Kidney (tissue), 22 donors: Measurements from ENCODE around the gene SHLD2. TPM values are rescaled to one million over a fixed set of nuclear protein-coding genes. Genes with fewer than 3 reads are reported as not detected.

Source experiments
- DNase-seq, 5 donors: peaks; one replicate each; pipeline ENCODE4 v3.0.0-alpha.2; 2013 to 2020
- FAIRE-seq: peaks from 2 replicates; lab custom pipeline; 2012; peaks lifted over from hg19 to GRCh38; lab: Jason Lieb, UNC
- H3K27ac ChIP-seq, 2 donors: one replicate each; pipeline ENCODE4 v1.7.0; 2013; ENCODE audit warnings: low read depth in 2 of 2, low read length in 2 of 2, inconsistent platforms in 1 of 2
- H3K27me3 ChIP-seq: one replicate; pipeline ENCODE4 v1.7.1; 2013; ENCODE audit warnings: low read length, inconsistent platforms; ENCODE audit not compliant: control insufficient read depth, insufficient read depth
- H3K36me3 ChIP-seq, 3 donors: one replicate each; pipeline versions ENCODE4 v1.7.0 to v1.7.1; 2013; ENCODE audit warnings: low read length in 3 of 3, control low read depth in 1 of 3, inconsistent platforms in 1 of 3; ENCODE audit not compliant: insufficient read depth in 3 of 3, control insufficient read depth in 2 of 3
- H3K4me1 ChIP-seq, 3 donors: one replicate each; pipeline versions ENCODE4 v1.7.0 to v1.7.1; 2013; ENCODE audit warnings: low read length in 3 of 3, inconsistent platforms in 1 of 3, low read depth in 1 of 3; ENCODE audit not compliant: control insufficient read depth in 2 of 3, insufficient read depth in 2 of 3
- H3K4me3 ChIP-seq, 3 donors: one replicate each; pipeline versions ENCODE4 v1.7.0 to v1.8.1; 2013; ENCODE audit warnings: low read length in 3 of 3, control low read depth in 1 of 3, inconsistent platforms in 1 of 3
- H3K9ac ChIP-seq, 3 donors: one replicate each; pipeline versions ENCODE4 v1.7.0 to v1.7.1; 2013; ENCODE audit warnings: low read length in 3 of 3, control low read depth in 1 of 3, inconsistent platforms in 1 of 3
- H3K9me3 ChIP-seq, 3 donors: one replicate each; pipeline versions ENCODE4 v1.7.0 to v1.7.1; 2013; ENCODE audit warnings: low read length in 3 of 3, control low read depth in 1 of 3, inconsistent platforms in 1 of 3; ENCODE audit not compliant: control insufficient read depth in 2 of 3, insufficient read depth in 1 of 3
- CTCF ChIP-seq: IDR thresholded peaks from 3 replicates; pipeline ENCODE4 v1.5.1; 2012; ENCODE audit warnings: mild to moderate bottlenecking, moderate library complexity, borderline replicate concordance; ENCODE audit not compliant: insufficient read depth; ENCODE audit errors: extremely low read depth
- intact Hi-C: fragments of 100-400 bp; cut with DNase I; formaldehyde crosslinking; loops from one replicate; pipeline ENCODE4 v1.11.1; 2022
- long read RNA-seq, 10 donors: library from polyadenylated mRNA in 1 of 10; unstranded in 1 of 10; transcript quantifications; one replicate each; pipeline ENCODE4 v2.0.0 and lab custom pipeline, GENCODE V29; 2021 to 2026
- polyA plus RNA-seq: library from polyadenylated mRNA; stranded (reverse); fragments of 350-450 nt; fragmentation: Illumina TruSeq; extraction: RNeasy Lipid Tissue Mini Kit (QIAGEN cat#74804); gene quantifications from one replicate; pipeline ENCODE4 v1.2.3, GENCODE V29; 2014; ENCODE audit warnings: low read depth, low replicate concordance; ENCODE audit not compliant: insufficient read depth
- total RNA-seq: library from RNA; stranded (reverse); fragmentation: NEBNext Ultra II Directional; extraction: Animal tissue kit (Norgen Biotek cat#: 25700); gene quantifications from one replicate; pipeline ENCODE4 v1.2.1, GENCODE V29; 2021
- donor health status: control.
- donor health status: control.
- donor health status: control.
- donor health status: control.
- donor health status: control.
- donor health status: DM: yes; HTN: yes; CAD: no.
- donor health status: Normal renal cell carcinoma (clear cell type).

The SHLD2 gene
- total RNA-seq, result 36.9 TPM
- 25.9 TPM for polyA plus RNA-seq
- long read RNA-seq, donor 1, partial matches to known transcripts, result 0 of 2 reads
- long read RNA-seq, donor 1, other reads (novel, unspliced or antisense), result 0 of 2 reads
- long read RNA-seq, donor 2, partial matches to known transcripts, result 0 of 3 reads
- long read RNA-seq, donor 2, other reads (novel, unspliced or antisense), result 0 of 3 reads
- long read RNA-seq, donor 3, partial matches to known transcripts, result 0 of 4 reads
- long read RNA-seq, donor 3, other reads (novel, unspliced or antisense), result 0 of 4 reads
- long read RNA-seq, donor 4, partial matches to known transcripts, result 0 of 2 reads
- long read RNA-seq, donor 4, other reads (novel, unspliced or antisense), result 0 of 2 reads
- long read RNA-seq, donor 5, result 0 reads
- long read RNA-seq, donor 6, partial matches to known transcripts, result 19 of 20 reads
- long read RNA-seq, donor 6, other reads (novel, unspliced or antisense), result 0 of 20 reads
- long read RNA-seq, donor 7, transcript SHLD2-201 (9 exons, 3,402 nt), result minor isoform, 5 of 25 reads
- long read RNA-seq, donor 7, transcript SHLD2-202 (10 exons, 3,614 nt), result major isoform, 7 of 25 reads
- long read RNA-seq, donor 7, partial matches to known transcripts, result 3 of 25 reads
- long read RNA-seq, donor 7, other reads (novel, unspliced or antisense), result 10 of 25 reads
- long read RNA-seq, donor 8, partial matches to known transcripts, result 0 of 3 reads
- long read RNA-seq, donor 8, other reads (novel, unspliced or antisense), result 0 of 3 reads
- long read RNA-seq, donor 9, result 0 reads
- long read RNA-seq, donor 10, partial matches to known transcripts, result 5 of 8 reads
- long read RNA-seq, donor 10, other reads (novel, unspliced or antisense), result 0 of 8 reads

GRCh38 chr10:87094373-87095235 lies at the start of gene SHLD2, which contains the start of gene GLUD1:
Gene SHLD2 (plus strand): TSS chr10:87095206. CDS start chr10:87151355, 56,149 bp downstream.
Gene GLUD1 (minus strand): TSS chr10:87094843. CDS start chr10:87094769, 74 bp downstream.
- Histone ChIP-seq H3K9ac (peak within 1 kb of the TSS; percentile 68 to 91 (median 85)), H3K27me3 (no peaks in the 10 kb centered on the region), H3K9me3 (no peaks in the 10 kb centered on the region), H3K4me1 (peaks cover 4 to 15% (median 7%) of the 10 kb centered on the region in 3 donors), H3K27ac (peak within 1 kb of the TSS; percentile 92 to 94), H3K36me3 (no peaks in the 10 kb centered on the region), H3K4me3 (peak within 1 kb of the TSS; percentile 79 to 95 (median 88))
- TF ChIP-seq CTCF, result no peak
- intact Hi-C loops, result no loop called here
- no peak for FAIRE-seq
- DNase-seq, result peak; percentile 91 to 98 (median 94)

- Histone ChIP-seq H3K4me3 (no peak overlapping the region), H3K36me3 (peaks cover 0 to 37% (median 6%) of the 10 kb centered on the region in 3 donors), H3K4me1 (no peaks in the 10 kb centered on the region), H3K9me3 (no peaks in the 10 kb centered on the region), H3K27ac (no peak overlapping the region), H3K27me3 (no peaks in the 10 kb centered on the region), H3K9ac (no peak overlapping the region)
- intact Hi-C loops, result no loop called here
- FAIRE-seq, result no peak
- DNase-seq, result no peak
- no peak for TF ChIP-seq CTCF
These were observed 49.5 kb upstream of the SHLD2 start for GRCh38 chr10:87045434-87045938.

- Histone ChIP-seq H3K4me1 (no peaks in the 10 kb centered on the region), H3K9me3 (no peaks in the 10 kb centered on the region), H3K4me3 (no peak overlapping the region), H3K27me3 (no peaks in the 10 kb centered on the region), H3K36me3 (peaks cover 4 to 58% (median 31%) of the 10 kb centered on the region in 3 donors), H3K27ac (no peak overlapping the region), H3K9ac (no peak overlapping the region)
- TF ChIP-seq CTCF, result no peak
- FAIRE-seq (no peak), DNase-seq (no peak)
- intact Hi-C loops, result no loop called here
These were observed 41.9 kb upstream of the SHLD2 start for GRCh38 chr10:87053111-87053510.
